ENCODE data around the gene MTFR1L.

DNA sequence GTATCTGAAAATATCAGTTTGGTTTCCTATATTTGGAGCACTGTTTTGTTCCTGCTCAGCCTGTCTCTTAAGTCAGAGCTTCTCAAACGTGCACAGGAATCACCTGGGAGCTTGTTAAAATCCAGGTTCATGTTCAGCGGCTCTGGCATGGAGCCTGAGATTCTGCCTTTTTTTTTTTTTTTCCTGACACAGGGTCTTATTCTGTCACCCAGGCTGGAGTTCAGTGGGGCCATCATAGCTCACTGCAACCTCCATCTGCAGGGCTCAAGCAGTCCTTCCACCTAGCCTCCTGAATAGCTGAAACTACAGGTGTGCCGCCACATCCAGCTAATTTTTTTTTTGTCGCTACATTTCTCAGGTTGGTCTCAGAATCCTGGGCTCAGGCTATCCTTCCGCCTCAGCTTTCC, 32.0 kb upstream of the MTFR1L start:
- TF ChIP-seq GATA2 (IDR thresholded peaks at IDR 0.05; ENCODE audit: low read depth, low read length): no peak
- no peak for TF ChIP-seq GATA3 (IDR thresholded peaks at IDR 0.05; ENCODE audit: low read depth, low read length)

All from SH-SY5Y (cell line).